HG03108 (cell line): ENCODE measurements around the gene KIF6.

ENCODE experiments used
- ATAC-seq: cut with Tn5 transposase; IDR thresholded peaks from one replicate; pipeline ENCODE4 v1.9.1; 2021; ENCODE audit warnings: moderate library complexity; ENCODE audit not compliant: unreplicated experiment

The KIF6 gene

GRCh38 chr6:39424831-39425230 is 300.4 kb downstream of the KIF6 start:
- ATAC-seq, result no peak

DNA sequence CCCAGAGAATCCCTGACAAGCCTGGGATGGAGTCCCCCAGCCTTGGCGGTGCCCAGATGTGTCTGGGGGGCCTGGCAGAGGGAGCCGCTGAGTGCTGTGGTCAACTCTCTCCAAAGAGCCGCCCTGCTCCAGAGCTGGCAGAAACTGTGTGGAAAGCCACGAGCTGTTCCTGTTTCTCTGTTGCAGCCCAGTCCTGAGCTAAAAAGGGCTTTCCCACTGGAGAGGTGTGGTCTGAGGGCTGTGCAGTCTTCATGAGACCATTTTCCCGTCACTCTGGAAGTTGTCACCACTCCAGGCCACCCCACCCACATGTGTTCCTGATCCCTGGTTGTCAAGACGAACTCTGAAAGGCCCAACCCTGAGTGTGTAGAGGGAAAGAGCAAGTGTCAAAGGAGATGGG is 303.0 kb downstream of the KIF6 start:
- no peak for ATAC-seq

- ATAC-seq, result no peak
Measured at GRCh38 chr6:39421383-39422225, 303.6 kb downstream of the KIF6 start.

DNA sequence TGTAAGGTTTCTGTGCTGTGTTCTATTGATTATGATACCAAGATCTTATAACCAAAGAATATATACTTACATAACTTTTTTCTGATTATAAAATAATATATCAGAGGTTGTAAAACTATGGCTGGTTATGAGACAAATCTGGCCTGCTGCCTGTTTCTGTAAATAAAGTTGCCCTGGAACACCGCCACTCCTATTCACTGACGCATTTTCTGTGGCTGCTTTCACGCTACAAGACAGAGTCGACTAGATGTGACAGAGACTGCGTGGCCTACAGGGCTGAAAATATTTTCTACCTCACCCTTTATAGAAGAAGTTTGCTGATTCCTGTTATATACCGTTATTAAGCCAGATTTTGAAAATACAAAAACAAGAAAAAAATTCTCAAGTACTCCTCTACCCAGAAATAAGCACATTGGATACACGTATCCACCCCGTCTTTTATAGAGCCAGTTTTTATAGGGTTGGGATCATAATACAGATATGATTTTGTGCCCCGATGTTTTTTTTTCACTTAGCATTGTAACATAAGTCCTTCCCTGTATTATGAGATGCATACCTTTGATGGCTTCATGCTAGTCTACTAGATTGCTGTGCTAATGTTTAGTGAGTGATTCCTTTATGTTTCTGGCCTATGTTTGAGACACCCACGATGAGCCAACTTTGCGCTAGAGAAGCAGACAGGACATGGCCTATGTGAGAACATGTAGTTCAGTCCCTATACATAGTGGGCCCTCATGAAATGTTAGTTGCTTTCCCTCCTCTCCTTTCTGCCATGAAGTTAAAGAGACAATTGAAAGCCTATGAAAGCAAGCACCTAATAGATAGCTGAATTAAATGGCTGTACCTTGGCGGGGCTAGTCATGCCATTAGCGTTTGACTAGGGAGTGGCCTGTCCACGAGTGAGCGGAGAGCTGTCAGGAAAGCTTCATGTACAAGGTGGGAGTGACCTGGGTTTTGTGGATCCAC is 304.6 kb downstream of the KIF6 start:
- no peak for ATAC-seq

GRCh38 chr6:39419607-39420006 is 305.6 kb downstream of the KIF6 start:
- ATAC-seq, result no peak

DNA sequence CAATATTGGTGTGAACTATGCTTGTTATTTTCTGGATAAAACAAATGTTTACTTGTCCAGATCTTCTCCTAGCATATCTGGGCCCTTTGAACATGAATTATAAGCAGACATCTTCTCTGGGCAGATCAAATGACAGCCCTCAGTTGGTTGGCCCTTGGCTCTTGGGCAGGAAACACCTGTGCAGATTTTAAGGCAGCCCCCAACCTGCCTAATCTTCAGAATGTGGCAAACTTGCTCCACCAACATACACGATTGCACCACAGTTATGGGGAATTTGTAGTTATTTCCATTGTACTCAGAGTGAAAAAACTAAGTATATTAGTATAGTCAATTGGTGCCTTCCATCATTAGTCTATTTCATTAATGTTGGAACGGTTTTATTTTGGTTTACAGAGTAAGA is 307.8 kb downstream of the KIF6 start:
- ATAC-seq, result no peak

- no peak for ATAC-seq
Measured at GRCh38 chr6:39416728-39417127, 308.5 kb downstream of the KIF6 start.

DNA sequence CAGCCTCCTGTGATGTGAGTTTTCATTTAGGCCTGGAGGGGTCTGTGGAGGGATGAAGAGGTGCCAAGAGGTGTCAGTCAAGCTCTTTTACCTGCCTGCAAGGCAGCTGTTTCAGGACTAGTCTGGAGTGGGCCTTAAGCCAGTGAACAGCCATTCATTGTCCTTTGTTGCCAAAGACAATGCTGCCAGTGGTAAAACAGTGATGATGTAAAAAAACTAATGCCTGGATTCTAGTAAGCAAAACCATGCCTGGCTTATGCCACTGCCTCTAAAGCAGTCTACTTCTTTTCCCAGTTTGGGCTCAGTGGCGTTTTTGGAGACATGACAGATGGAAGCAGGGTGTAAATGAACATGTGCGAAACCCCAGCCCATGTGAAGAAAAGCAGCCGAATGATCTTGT is 309.2 kb downstream of the KIF6 start:
- ATAC-seq, result no peak

DNA sequence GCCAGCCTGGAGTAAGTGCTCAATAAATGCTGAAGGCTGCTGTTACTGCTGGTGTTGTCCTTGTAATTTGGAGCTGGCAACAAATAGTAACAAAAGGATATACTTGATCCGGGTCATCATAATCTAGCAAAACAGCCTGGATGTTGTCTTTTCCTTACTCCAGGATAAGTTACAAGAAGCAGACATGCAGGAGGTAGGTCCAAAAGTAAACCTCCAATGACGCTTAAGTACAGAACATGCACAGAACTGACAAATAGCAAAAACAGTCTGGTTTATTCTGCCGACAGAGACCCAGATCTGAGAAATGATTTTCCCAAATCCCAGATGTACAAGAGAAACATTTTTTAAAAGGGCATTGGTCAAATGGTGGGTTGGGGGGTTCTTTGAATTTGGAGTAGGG is 309.7 kb downstream of the KIF6 start:
- ATAC-seq, result no peak

DNA sequence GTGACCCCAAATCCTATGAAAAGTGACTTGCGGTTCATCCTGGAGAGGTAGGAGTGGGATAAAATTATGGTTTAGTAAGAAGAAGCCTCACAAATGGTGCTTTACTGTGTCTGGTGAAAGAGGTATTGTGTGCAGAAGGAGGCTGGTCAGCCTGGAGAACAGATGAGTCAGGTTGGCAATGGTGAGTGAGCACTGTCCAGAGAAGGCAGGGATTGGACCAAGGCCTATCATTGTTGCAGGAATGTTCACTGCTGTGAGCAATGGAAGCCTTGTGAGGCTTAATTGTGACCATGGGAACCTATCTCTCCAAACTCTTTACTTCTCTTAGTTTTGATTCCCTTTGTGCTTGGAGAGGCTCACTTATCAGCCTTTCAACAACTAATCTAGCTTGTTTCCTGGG is 313.7 kb downstream of the KIF6 start:
- ATAC-seq, result no peak

GRCh38 chr6:39411001-39411400 is 314.2 kb downstream of the KIF6 start:
- ATAC-seq, result no peak

- no peak for ATAC-seq
Measured at GRCh38 chr6:39409889-39410288, 315.3 kb downstream of the KIF6 start.

DNA sequence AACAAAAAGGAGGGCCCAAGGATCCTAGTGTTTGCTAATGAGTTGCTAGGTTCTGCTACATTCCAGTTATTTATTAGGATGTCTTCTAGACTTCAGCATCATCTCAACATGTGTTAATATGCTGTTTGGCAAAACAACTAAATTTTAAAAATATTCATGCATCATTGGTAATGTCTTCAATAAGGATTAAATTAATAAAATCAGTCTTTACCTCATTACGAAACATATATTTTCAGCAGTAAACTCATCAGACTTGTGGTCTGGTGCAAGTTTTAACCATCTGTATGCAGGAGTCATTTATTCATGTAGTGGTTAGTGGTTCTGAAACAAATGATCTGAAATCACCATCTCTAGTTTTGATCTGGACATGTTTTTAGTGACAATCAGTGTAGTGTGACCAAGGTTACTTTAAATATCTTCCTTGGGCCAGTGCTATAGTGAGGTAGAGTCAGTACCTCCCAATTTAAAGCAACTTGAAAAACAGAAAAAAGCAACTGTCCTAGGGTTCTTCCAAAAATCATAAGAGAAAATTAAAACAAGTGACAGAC is 317.7 kb downstream of the KIF6 start:
- ATAC-seq, result peak; percentile 82

DNA sequence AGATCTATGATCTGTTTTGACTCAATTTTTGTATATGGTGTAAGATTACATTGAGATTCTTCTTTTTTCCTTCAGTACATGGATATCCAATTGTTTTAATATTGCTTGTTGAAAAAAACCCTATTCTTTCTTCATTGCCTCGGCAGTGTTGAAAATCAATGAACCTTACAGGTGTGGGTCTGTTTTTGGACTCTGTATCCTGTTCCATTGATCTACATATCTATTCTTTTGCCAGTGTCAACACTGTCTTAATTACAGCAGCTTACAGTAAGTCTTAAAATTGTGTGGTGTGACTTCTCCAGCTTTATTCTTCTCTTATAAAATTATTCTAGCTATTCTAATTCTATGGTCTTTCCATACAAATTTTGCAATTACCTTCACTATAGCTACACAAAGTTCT is 320.9 kb downstream of the KIF6 start:
- ATAC-seq, result no peak

- ATAC-seq, result no peak
Measured at GRCh38 chr6:39403304-39403703, 321.9 kb downstream of the KIF6 start.

DNA sequence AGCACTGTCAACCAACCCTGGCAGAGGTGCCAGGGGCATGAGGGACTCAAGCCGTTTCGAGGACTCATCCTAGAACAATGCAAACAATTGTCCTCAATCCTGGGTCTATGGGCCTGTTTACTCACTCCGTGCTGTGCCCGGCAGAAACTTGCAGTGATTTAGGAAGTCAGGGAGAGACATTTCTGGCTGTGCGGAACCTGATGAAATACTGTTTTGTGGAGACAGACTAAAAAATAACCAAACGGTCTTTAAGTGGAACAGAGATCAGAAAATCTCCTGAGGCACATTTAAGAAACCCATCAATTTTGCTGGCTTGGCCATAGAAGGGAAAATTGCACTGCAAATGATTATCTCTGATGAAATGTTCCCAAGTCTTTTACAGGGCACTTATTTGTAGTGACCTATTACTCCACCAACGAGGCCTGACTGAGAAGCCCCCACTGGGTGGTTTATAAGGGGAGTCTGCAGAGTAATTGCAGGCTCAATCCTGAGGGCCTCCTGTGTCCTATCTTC is 322.9 kb downstream of the KIF6 start:
- no peak for ATAC-seq

DNA sequence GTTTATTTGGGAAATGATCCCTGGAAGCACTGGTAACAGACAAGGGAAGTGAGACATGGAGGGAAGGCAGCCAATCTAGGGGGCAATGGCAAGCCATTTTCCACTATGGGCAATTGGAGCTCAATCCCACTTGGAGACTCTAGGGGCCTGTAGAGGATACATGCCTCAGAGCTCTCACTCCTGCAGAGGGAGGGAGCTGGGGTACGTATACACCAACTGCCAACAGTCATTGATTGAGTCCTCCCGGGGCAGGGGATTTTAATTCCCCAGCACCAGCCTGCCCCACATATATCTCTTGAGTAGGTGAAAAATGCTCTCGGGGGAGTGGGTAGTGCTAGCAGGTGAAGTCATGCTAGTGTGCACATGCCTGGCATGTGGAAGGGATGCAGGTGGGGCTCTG is 323.8 kb downstream of the KIF6 start:
- ATAC-seq, result no peak

DNA sequence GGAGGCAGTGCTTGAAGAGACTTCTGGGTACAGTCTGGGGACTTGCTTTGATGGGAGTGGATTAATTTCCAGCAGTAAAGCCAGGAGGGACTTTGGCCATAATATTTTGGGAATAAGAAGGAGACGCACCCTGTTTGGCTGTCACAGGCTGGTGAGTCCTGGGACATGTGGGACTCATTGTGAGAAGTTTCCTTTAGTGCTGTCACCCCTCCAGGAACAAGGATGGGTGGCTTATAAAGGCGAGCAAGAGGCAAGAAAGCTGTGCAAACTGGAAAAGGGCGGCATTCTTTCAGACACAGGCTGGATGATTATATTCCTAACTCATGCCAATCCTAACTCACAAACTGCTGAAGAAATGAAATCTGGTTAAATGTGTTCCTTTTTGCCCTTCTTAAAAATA is 325.2 kb downstream of the KIF6 start:
- ATAC-seq, result no peak

DNA sequence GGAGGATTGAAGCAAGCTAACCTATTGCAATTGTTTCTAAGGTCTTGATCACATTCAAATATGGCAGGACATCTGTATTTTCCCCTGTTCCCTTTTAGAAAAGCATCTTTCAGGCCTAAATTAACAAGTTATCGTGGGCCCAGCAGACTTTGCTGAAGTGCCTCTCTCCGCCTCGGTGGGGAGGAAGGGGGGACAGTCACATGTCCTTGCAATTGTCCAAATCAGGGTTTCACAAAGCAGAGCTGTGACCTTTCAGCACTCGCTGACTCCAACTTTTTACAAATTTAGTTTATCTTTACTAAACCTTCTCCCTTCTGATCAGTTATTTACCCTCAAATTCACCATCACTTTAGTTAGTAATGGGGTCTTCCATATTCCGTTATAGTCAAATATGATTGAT is 328.4 kb downstream of the KIF6 start:
- ATAC-seq, result no peak

DNA sequence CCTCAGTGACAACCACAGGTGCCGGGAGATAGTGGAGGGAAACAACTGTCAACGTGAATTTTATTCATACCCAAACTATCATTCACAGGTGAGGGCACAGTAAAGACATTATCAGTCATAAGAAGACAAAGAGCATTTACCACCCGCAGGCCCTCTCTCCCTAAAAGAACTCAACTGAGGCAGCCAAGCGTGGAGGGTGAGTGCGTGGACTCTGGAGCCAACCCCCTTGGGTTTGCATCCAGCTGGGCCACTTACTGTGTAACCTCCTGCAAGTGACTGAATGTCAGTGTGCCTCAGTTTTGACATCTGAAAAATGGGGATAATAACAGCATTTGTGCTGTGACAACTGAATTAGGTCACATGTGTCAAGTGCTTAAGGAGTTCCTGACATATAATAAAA is 332.1 kb downstream of the KIF6 start:
- no peak for ATAC-seq

- no peak for ATAC-seq
Measured at GRCh38 chr6:39391182-39391581, 334.0 kb downstream of the KIF6 start.

GRCh38 chr6:39389484-39389767 is 335.8 kb downstream of the KIF6 start:
- ATAC-seq, result no peak
